SK-N-SH (cell line): ENCODE measurements around the gene CFDP1. TPM values are rescaled to one million over a fixed set of nuclear protein-coding genes. Genes with fewer than 3 reads are reported as not detected.

Experiments used
- CTCF ChIA-PET: fragments of 300-600, 350-600 bp; formaldehyde crosslinking; extraction: SDS; loops from one replicate; lab custom pipeline; 2021; lab: Yijun Ruan, JAX
- POLR2A ChIA-PET: fragments of 350-600 bp; sonication (Branson Sonifier 250); formaldehyde crosslinking; extraction: SDS; loops from one replicate; lab custom pipeline; 2020; ENCODE audit warnings: antibody characterized with exemption, inconsistent platforms; lab: Yijun Ruan, JAX
- DNase-seq: peaks from one replicate; pipeline ENCODE4 v3.0.0; 2012
- H2AFZ ChIP-seq: fragments of 200-600 bp; sonication (generic); 2 replicates; pipeline ENCODE4 v1.8.1; 2016; ENCODE audit warnings: antibody characterized with exemption, mild to moderate bottlenecking, low read depth
- H3F3A ChIP-seq: fragments of 200-600 bp; sonication (generic); replicated peaks from 2 replicates; pipeline ENCODE3; 2016; ENCODE audit warnings: antibody characterized with exemption, mild to moderate bottlenecking; ENCODE audit not compliant: insufficient read depth
- H3K27ac ChIP-seq, 2 experiments: fragments of 200-500 bp in 1 of 2; fragments of 200-600 bp in 1 of 2; sonication (Bioruptor generic) in 1 of 2; sonication (generic), shearing (Covaris generic) in 1 of 2; 2 replicates each; pipeline versions ENCODE4 v1.5.1 to v1.6.1; 2014 to 2016; ENCODE audit warnings: low read depth in 2 of 2, inconsistent platforms in 1 of 2, low read length in 1 of 2, mild to moderate bottlenecking in 1 of 2, mixed read lengths in 1 of 2
- H3K27me3 ChIP-seq: fragments of 200-600 bp; sonication (generic), shearing (Covaris generic); 2 replicates; pipeline ENCODE4 v1.6.1; 2016; ENCODE audit warnings: mixed run types; ENCODE audit not compliant: insufficient read depth
- H3K36me3 ChIP-seq, 2 experiments: fragments of 200-500 bp in 1 of 2; fragments of 200-600 bp in 1 of 2; sonication (Bioruptor generic) in 1 of 2; sonication (generic) in 1 of 2; replicated peaks in 1 of 2; 2 replicates each; pipeline versions ENCODE3 to v1.5.1; 2014 to 2016; ENCODE audit warnings: low read length in 1 of 2, mild to moderate bottlenecking in 1 of 2; ENCODE audit not compliant: insufficient read depth in 2 of 2, control insufficient read depth in 1 of 2
- H3K4me1 ChIP-seq, 2 experiments: fragments of 200-500 bp in 1 of 2; fragments of 200-600 bp in 1 of 2; sonication (Bioruptor generic) in 1 of 2; sonication (generic), shearing (Covaris generic) in 1 of 2; 2 replicates each; pipeline versions ENCODE4 v1.5.1 to v1.6.1; 2014 to 2016; ENCODE audit warnings: low read depth in 1 of 2, low read length in 1 of 2, mixed run types in 1 of 2; ENCODE audit not compliant: insufficient read depth in 2 of 2, control insufficient read depth in 1 of 2
- H3K4me2 ChIP-seq: fragments of 200-600 bp; sonication (generic), shearing (Covaris generic); 2 replicates; pipeline ENCODE4 v1.6.1; 2017; ENCODE audit warnings: mixed run types
- H3K4me3 ChIP-seq, 2 experiments: fragments of 200-500 bp in 1 of 2; fragments of 200-600 bp in 1 of 2; sonication (Bioruptor generic) in 1 of 2; sonication (generic), shearing (Covaris generic) in 1 of 2; 2 replicates each; pipeline versions ENCODE4 v1.5.1 to v1.8.1; 2014 to 2016; ENCODE audit warnings: low read depth in 2 of 2, inconsistent platforms in 1 of 2, low read length in 1 of 2, mild to moderate bottlenecking in 1 of 2, mixed read lengths in 1 of 2, moderate library complexity in 1 of 2
- H3K79me2 ChIP-seq: fragments of 200-600 bp; sonication (generic); 2 replicates; pipeline ENCODE4 v1.8.1; 2017; ENCODE audit warnings: mild to moderate bottlenecking; ENCODE audit not compliant: insufficient read depth
- H3K9ac ChIP-seq: fragments of 200-600 bp; sonication (generic); 2 replicates; pipeline ENCODE4 v1.6.1; 2017; ENCODE audit warnings: mixed run types
- H3K9me2 ChIP-seq: fragments of 200-600 bp; sonication (generic); 2 replicates; pipeline ENCODE4 v1.6.1; 2017; ENCODE audit warnings: mixed run types
- H3K9me3 ChIP-seq: fragments of 200-600 bp; sonication (generic); 2 replicates; pipeline ENCODE4 v1.6.1; 2017; ENCODE audit warnings: mixed run types, mild to moderate bottlenecking, moderate library complexity
- H4K20me1 ChIP-seq: fragments of 200-600 bp; sonication (generic); 2 replicates; pipeline ENCODE4 v1.6.1; 2017; ENCODE audit warnings: mild to moderate bottlenecking, mixed run types; ENCODE audit not compliant: insufficient read depth
- ELF1 ChIP-seq: IDR thresholded peaks from 2 replicates; pipeline ENCODE4 v1.4.0; 2012
- EP300 ChIP-seq, 2 experiments: IDR thresholded peaks; 2 replicates each; pipeline versions ENCODE4 v1.4.0 to v1.6.1; 2012; ENCODE audit warnings: borderline replicate concordance in 1 of 2, low read depth in 1 of 2, low read length in 1 of 2
- GATA2 ChIP-seq: sonication (generic); formaldehyde crosslinking; IDR thresholded peaks from 2 replicates; pipeline ENCODE4 v1.5.0; 2020; ENCODE audit warnings: mild to moderate bottlenecking, missing genetic modification reagents
- JUND ChIP-seq: IDR thresholded peaks from 2 replicates; pipeline ENCODE4 v1.4.0; 2012
- NRF1 ChIP-seq: IDR thresholded peaks from 2 replicates; pipeline ENCODE4 v1.6.1; 2012; ENCODE audit warnings: low read depth, mild to moderate bottlenecking, low read length
- POLR2AphosphoS5 ChIP-seq: IDR thresholded peaks from 2 replicates; pipeline ENCODE4 v1.6.1; 2012; ENCODE audit warnings: low read depth, low read length
- RCOR1 ChIP-seq: fragments of 150-350 bp; IDR thresholded peaks from 2 replicates; pipeline ENCODE4 v1.6.1; 2017; ENCODE audit warnings: antibody characterized with exemption, low read length
- REST ChIP-seq: IDR thresholded peaks from 2 replicates; pipeline ENCODE4 v1.6.1; 2012; ENCODE audit warnings: mild to moderate bottlenecking, low read depth, low read length, moderate library complexity
- SMC3 ChIP-seq: IDR thresholded peaks from 2 replicates; pipeline ENCODE4 v1.6.1; 2012; ENCODE audit warnings: low read depth, low read length, improper control_type of control experiment
- USF2 ChIP-seq: fragments of 150-350 bp; IDR thresholded peaks from 2 replicates; pipeline ENCODE4 v1.6.1; 2017; ENCODE audit warnings: antibody characterized with exemption, low read length, low read depth, borderline replicate concordance
- WGBS: methylation state at CpG from one replicate; pipeline ENCODE4 v1.1.6; 2017; ENCODE audit warnings: low lambda C conversion rate; 5-methylcytosine and 5-hydroxymethylcytosine counted together
- polyA plus RNA-seq, 3 experiments: library from polyadenylated mRNA; depleted of rRNA; stranded (reverse); fragments of >200 nt; gene quantifications; 2 replicates each; pipeline ENCODE4 v1.2.3, GENCODE V29; 2012
- TF ChIP-seq, protein P1 (sequence below): fragments of 150-350 bp; IDR thresholded peaks from 2 replicates; pipeline ENCODE4 v1.6.1; 2016; ENCODE audit warnings: mild to moderate bottlenecking, low read depth, low read length

Gene CFDP1
- polyA plus RNA-seq, 1 of the 3 experiments (the other 2 are of a cell fraction): 46.0 TPM

DNA sequence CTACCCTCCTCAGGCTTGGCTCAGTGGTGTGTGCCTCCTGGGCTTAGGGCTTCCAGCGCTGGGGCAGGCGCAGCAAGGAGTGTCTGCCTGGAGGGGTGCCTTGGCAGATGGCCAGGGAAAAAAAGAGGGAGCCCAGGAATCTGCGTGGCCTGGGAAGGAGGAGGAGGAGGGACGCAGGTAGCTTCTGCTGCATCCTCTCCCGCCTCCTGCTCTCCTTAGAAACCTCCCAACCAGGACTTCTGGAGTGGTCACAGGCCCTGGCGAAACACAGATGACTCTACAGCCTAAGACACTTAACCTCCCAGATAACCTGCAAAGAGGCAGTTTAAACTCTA is 174.5 kb downstream of the CFDP1 start:
- Histone ChIP-seq H3F3A (peaks cover 23% of the 10 kb centered on the region), H3K9me2 (no peaks in the 10 kb centered on the region), H3K27ac (peak overlapping the region in 1 of 2 experiments; percentile 8; a peak in 1 of 4 replicates), H3K4me1 (peaks cover 44 to 80% of the 10 kb centered on the region in 2 experiments), H3K4me3 (no peak overlapping the region), H2AFZ (no peak overlapping the region), H3K4me2 (peak overlapping the region; percentile 44; the same call in 1 of the 2 replicates), H3K27me3 (no peaks in the 10 kb centered on the region), H3K36me3 (peaks cover 9 to 12% of the 10 kb centered on the region in 2 experiments), H4K20me1 (peaks cover 99% of the 10 kb centered on the region), H3K79me2 (peaks cover 100% of the 10 kb centered on the region), H3K9ac (no peak overlapping the region), H3K9me3 (no peaks in the 10 kb centered on the region)
- TF ChIP-seq JUND: no peak
- TF ChIP-seq, protein P1, sequence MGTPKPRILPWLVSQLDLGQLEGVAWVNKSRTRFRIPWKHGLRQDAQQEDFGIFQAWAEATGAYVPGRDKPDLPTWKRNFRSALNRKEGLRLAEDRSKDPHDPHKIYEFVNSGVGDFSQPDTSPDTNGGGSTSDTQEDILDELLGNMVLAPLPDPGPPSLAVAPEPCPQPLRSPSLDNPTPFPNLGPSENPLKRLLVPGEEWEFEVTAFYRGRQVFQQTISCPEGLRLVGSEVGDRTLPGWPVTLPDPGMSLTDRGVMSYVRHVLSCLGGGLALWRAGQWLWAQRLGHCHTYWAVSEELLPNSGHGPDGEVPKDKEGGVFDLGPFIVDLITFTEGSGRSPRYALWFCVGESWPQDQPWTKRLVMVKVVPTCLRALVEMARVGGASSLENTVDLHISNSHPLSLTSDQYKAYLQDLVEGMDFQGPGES: no peak
- no peak for TF ChIP-seq GATA2
- no peak for TF ChIP-seq NRF1
- no peak for TF ChIP-seq USF2
- TF ChIP-seq SMC3: no peak
- TF ChIP-seq EP300 (IDR thresholded peaks at IDR 0.05; ENCODE audit: borderline replicate concordance in 1 of 2, low read depth in 1 of 2, low read length in 1 of 2): no peak
- TF ChIP-seq REST: no peak
- TF ChIP-seq ELF1: no peak
- no peak for TF ChIP-seq RCOR1
- TF ChIP-seq POLR2AphosphoS5: no peak
- ChIA-PET CTCF (no interaction called here), POLR2A (no interaction called here)
- 67% methylated on average over 4 of the region's 6 CpGs for WGBS
- DNase-seq: peak; percentile 52
